ENCODE data around the gene B4GALT6. TPM values are rescaled to one million over a fixed set of nuclear protein-coding genes. Genes with fewer than 3 reads are reported as not detected.

B4GALT6 gene
- total RNA-seq, 1 donor from 2014 or later: 17.7 TPM

DNA sequence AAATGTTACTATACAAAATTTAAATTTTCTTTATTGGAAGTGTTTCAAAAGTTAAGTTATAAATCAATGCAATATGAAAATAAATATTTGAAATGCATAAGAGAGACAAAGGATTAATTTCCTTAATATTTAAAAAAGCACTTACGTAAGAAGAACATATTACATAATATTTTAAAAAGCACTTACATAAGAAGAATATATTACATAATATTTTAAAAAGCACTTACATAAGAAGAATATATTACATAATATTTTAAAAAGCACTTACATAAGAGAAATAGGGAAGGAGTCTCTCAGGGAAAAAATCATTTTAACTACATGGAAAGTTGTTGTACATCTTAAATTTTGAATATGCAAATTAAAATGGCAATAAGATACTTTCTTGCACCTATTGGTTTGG is 17.4 kb upstream of the B4GALT6 start:
- H3K27me3 Mint-ChIP-seq (ENCODE audit: low read depth, unreplicated experiment): no peaks in the 10 kb centered on the region
- Histone ChIP-seq H3K4me1 (ENCODE audit: insufficient read depth, low read length) (no peaks in the 10 kb centered on the region), H3K4me2 (ENCODE audit: low read length) (no peak overlapping the region), H3K36me3 (ENCODE audit: insufficient read depth, low read length) (no peaks in the 10 kb centered on the region), H3K27me3 (ENCODE audit: insufficient read depth, low read length) (no peaks in the 10 kb centered on the region), H3K9me3 (ENCODE audit: insufficient read depth, low read depth, low read length) (peaks cover 1% of the 10 kb centered on the region), H3K4me3 (ENCODE audit: insufficient read depth, low read depth, low read length) (no peak overlapping the region), H3K9ac (ENCODE audit: low read length) (no peak overlapping the region), H3K27ac (ENCODE audit: low read depth, low read length) (no peak overlapping the region), H3K79me2 (ENCODE audit: insufficient read depth, low read length) (no peaks in the 10 kb centered on the region), H2AFZ (ENCODE audit: low read depth, low read length) (no peak overlapping the region), H4K20me1 (ENCODE audit: insufficient read depth, low read length) (no peaks in the 10 kb centered on the region)
- H3K9me3 Mint-ChIP-seq (ENCODE audit: unreplicated experiment): no peaks in the 10 kb centered on the region
- H3K4me3 Mint-ChIP-seq (ENCODE audit: unreplicated experiment): no peak overlapping the region
- H3K36me3 Mint-ChIP-seq (ENCODE audit: low read depth, unreplicated experiment): no peaks in the 10 kb centered on the region
- no peak for FAIRE-seq
- no peaks in the 10 kb centered on the region for H3K4me1 Mint-ChIP-seq (ENCODE audit: low read depth, unreplicated experiment)
- no peak for TF ChIP-seq EZH2 (IDR thresholded peaks at IDR 0.05; ENCODE audit: insufficient read depth, low read length)
- TF ChIP-seq, protein P1, sequence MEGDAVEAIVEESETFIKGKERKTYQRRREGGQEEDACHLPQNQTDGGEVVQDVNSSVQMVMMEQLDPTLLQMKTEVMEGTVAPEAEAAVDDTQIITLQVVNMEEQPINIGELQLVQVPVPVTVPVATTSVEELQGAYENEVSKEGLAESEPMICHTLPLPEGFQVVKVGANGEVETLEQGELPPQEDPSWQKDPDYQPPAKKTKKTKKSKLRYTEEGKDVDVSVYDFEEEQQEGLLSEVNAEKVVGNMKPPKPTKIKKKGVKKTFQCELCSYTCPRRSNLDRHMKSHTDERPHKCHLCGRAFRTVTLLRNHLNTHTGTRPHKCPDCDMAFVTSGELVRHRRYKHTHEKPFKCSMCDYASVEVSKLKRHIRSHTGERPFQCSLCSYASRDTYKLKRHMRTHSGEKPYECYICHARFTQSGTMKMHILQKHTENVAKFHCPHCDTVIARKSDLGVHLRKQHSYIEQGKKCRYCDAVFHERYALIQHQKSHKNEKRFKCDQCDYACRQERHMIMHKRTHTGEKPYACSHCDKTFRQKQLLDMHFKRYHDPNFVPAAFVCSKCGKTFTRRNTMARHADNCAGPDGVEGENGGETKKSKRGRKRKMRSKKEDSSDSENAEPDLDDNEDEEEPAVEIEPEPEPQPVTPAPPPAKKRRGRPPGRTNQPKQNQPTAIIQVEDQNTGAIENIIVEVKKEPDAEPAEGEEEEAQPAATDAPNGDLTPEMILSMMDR (IDR thresholded peaks at IDR 0.05; ENCODE audit: insufficient read depth, low read depth, low read length): no peak
- DNase-seq (ENCODE audit: low read depth): no peak
- no peak overlapping the region for H3K27ac Mint-ChIP-seq (ENCODE audit: unreplicated experiment)

DNA sequence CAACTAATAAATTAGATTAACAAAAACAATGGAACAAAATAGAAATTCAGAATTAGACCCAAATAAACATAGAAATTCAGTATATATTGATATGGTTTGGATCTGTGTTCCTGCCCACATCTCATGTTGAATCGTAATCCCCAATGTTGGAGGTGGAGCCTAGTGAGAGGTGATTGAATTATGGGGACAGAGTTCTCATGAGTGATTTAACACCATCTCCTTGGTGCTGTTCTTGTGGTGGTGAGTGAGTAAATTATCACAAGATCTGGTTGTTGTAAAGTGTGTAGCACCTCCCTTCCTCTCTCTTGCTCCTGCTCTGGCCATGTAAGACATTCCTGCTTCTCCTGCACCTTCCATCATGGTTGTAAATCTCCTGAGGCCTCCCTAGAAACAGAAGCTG is 16.6 kb upstream of the B4GALT6 start:
- H3K9ac ChIP-seq (ENCODE audit: low read length): no peak overlapping the region
- H3K36me3 Mint-ChIP-seq (ENCODE audit: low read depth, unreplicated experiment): no peaks in the 10 kb centered on the region
- no peak overlapping the region for H2AFZ ChIP-seq (ENCODE audit: low read depth, low read length)
- H4K20me1 ChIP-seq (ENCODE audit: insufficient read depth, low read length): no peaks in the 10 kb centered on the region
- no peaks in the 10 kb centered on the region for H3K4me1 Mint-ChIP-seq (ENCODE audit: low read depth, unreplicated experiment)
- H3K9me3 ChIP-seq (ENCODE audit: insufficient read depth, low read depth, low read length): peaks cover 2% of the 10 kb centered on the region
- TF ChIP-seq, protein P1 (IDR thresholded peaks at IDR 0.05; ENCODE audit: insufficient read depth, low read depth, low read length): no peak
- TF ChIP-seq EZH2 (IDR thresholded peaks at IDR 0.05; ENCODE audit: insufficient read depth, low read length): no peak
- no peaks in the 10 kb centered on the region for H3K27me3 ChIP-seq (ENCODE audit: insufficient read depth, low read length)
- no peak overlapping the region for H3K27ac ChIP-seq (ENCODE audit: low read depth, low read length)
- no peak overlapping the region for H3K4me3 Mint-ChIP-seq (ENCODE audit: unreplicated experiment)
- no peaks in the 10 kb centered on the region for H3K4me1 ChIP-seq (ENCODE audit: insufficient read depth, low read length)
- no peaks in the 10 kb centered on the region for H3K79me2 ChIP-seq (ENCODE audit: insufficient read depth, low read length)
- H3K27ac Mint-ChIP-seq (ENCODE audit: unreplicated experiment): no peak overlapping the region
- H3K4me3 ChIP-seq (ENCODE audit: insufficient read depth, low read depth, low read length): no peak overlapping the region
- FAIRE-seq: no peak
- no peaks in the 10 kb centered on the region for H3K9me3 Mint-ChIP-seq (ENCODE audit: unreplicated experiment)
- H3K4me2 ChIP-seq (ENCODE audit: low read length): no peak overlapping the region
- DNase-seq (ENCODE audit: low read depth): no peak
- H3K27me3 Mint-ChIP-seq (ENCODE audit: low read depth, unreplicated experiment): no peaks in the 10 kb centered on the region
- H3K36me3 ChIP-seq (ENCODE audit: insufficient read depth, low read length): no peaks in the 10 kb centered on the region

DNA sequence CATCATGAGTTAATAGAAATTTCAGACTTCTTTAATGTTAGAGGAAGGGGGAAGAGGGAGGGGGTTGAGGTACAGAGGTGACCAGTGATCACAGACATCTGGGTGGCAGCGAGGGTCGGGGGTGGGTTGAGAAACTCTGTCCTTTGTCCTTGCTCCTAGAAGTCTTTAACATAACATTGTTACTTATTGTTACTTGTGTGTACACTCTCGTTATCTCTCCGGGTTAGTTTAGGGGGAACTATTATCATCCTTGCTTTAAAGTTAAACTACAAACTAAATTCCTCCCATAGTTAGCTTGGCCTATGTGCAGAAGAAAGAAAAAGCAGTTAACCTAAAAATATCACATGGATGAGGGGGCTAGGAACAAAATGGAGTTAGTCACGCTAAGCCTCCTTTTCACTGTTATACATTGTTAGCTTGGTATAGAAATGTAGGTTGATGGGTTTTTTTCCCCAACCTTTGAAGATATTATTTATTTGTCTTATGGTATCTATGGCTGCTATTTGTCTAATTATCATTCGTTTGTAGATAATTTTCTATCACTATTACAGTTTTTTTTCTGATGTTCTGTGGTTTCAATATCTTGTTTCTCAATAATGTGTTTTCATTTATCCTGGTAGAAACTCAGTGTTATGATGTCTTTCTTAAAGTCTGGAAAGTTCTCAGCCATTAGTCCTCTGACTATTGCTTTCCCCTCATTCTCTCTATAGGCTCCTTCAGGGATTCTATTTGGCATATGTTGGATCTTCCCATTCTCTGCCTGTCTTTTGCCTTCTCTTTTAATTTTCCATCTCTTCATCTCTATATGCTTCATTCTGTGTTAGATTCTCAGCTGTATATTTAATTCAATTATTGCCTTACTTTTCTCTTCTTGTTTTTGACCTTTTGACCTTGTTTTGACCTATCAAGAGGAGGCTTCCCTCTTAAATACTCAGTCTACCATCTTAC is 13.2 kb upstream of the B4GALT6 start:
- no peak overlapping the region for H3K4me2 ChIP-seq (ENCODE audit: low read length)
- no peak overlapping the region for H3K4me3 Mint-ChIP-seq (ENCODE audit: unreplicated experiment)

More for the DNA sequence above, 13.2 kb upstream of the B4GALT6 start:
- H3K79me2 ChIP-seq (ENCODE audit: insufficient read depth, low read length): no peaks in the 10 kb centered on the region
- DNase-seq (ENCODE audit: low read depth): no peak
- H3K27me3 ChIP-seq (ENCODE audit: insufficient read depth, low read length): no peaks in the 10 kb centered on the region
- H3K4me1 ChIP-seq (ENCODE audit: insufficient read depth, low read length): no peaks in the 10 kb centered on the region
- no peak overlapping the region for H3K4me3 ChIP-seq (ENCODE audit: insufficient read depth, low read depth, low read length)
- no peaks in the 10 kb centered on the region for H3K27me3 Mint-ChIP-seq (ENCODE audit: low read depth, unreplicated experiment)
- no peak overlapping the region for H3K27ac Mint-ChIP-seq (ENCODE audit: unreplicated experiment)
- no peak for TF ChIP-seq EZH2 (IDR thresholded peaks at IDR 0.05; ENCODE audit: insufficient read depth, low read length)
- TF ChIP-seq, protein P1 (IDR thresholded peaks at IDR 0.05; ENCODE audit: insufficient read depth, low read depth, low read length): no peak
- H3K36me3 Mint-ChIP-seq (ENCODE audit: low read depth, unreplicated experiment): no peaks in the 10 kb centered on the region
- H3K9ac ChIP-seq (ENCODE audit: low read length): no peak overlapping the region
- H2AFZ ChIP-seq (ENCODE audit: low read depth, low read length): no peak overlapping the region
- no peaks in the 10 kb centered on the region for H3K36me3 ChIP-seq (ENCODE audit: insufficient read depth, low read length)
- H4K20me1 ChIP-seq (ENCODE audit: insufficient read depth, low read length): no peaks in the 10 kb centered on the region
- H3K9me3 ChIP-seq (ENCODE audit: insufficient read depth, low read depth, low read length): peaks cover 2% of the 10 kb centered on the region
- H3K9me3 Mint-ChIP-seq (ENCODE audit: unreplicated experiment): no peaks in the 10 kb centered on the region
- no peak for FAIRE-seq
- no peak overlapping the region for H3K27ac ChIP-seq (ENCODE audit: low read depth, low read length)
- no peaks in the 10 kb centered on the region for H3K4me1 Mint-ChIP-seq (ENCODE audit: low read depth, unreplicated experiment)
